Lower leg skin (tissue), 3 donors: ENCODE measurements around the gene RNASEH1.

ENCODE experiments used
- CTCF ChIP-seq, 3 donors: fragments of 450-650 bp; IDR thresholded peaks; one replicate each; pipeline ENCODE4 v1.5.1; 2016; ENCODE audit warnings: antibody characterized with exemption in 3 of 3, mild to moderate bottlenecking in 3 of 3, moderate library complexity in 2 of 3
- POLR2A ChIP-seq, 2 donors: fragments of 450-650 bp; IDR thresholded peaks; one replicate each; pipeline ENCODE4 v1.6.1; 2016 to 2017; ENCODE audit warnings: antibody characterized with exemption in 2 of 2, mild to moderate bottlenecking in 1 of 2, moderate library complexity in 1 of 2

- no peak for TF ChIP-seq CTCF (IDR thresholded peaks at IDR 0.05)
- TF ChIP-seq POLR2A (IDR thresholded peaks at IDR 0.05), result no peak
These were observed 15.0 kb downstream of the RNASEH1 start for GRCh38 chr2:3543023-3543683.
